Right forelimb (tissue), 1 donor: ENCODE results near the gene DYNC2LI1.

Source experiments
- DNase-seq: peaks from one replicate; pipeline ENCODE4 v3.0.0-alpha.2; 2018

DYNC2LI1 gene

DNA sequence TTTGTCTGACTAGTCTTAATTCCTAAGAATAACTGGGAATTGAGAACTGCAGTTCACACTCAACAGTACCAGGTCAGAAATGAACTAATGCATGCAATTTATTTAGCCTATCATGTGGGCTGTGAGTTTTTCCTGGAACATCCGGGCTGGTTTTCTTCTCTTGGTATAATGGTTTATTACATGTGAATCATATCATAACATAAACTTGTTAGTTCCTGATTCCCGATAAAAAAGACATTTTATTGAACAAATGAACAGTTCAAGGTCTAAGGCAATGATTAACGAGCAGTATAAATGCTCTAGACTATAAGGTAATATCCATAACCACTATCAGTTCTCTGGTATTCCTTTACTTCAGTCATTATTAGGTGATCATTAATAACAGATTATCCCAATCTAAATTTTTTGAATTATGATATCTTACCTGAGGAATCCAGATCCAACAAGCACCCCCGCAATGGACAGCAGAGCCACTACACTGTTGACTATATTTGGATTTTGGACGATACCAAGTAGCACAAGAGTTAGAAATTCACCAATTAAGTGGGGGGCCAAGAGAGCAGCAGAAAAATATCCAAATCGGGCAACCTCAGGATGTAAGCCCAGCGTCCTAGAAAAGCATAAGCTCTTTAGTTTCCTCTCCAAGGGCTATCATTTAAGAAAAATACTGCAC, 45.8 kb downstream of the DYNC2LI1 start:
- no peak for DNase-seq

DNA sequence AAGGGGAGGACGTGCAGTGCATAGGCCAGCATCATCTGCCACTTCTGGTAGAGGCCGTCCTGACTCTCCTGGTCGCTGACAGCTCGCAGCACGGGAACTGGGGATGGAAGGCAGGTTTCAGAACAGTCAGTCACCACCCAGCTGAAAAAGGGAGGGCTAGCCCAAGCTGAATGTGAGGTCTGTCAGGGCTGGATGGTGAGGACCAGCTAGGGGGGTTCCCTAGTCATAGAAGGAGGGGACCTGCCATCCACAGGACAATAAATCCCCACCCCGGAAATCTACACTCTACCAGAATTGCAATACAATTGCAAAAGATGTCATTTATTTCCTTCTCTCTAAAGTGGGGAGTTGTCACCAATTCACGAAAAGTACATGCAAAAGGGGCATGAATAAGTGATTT, 49.0 kb downstream of the DYNC2LI1 start:
- DNase-seq: no peak

DNA sequence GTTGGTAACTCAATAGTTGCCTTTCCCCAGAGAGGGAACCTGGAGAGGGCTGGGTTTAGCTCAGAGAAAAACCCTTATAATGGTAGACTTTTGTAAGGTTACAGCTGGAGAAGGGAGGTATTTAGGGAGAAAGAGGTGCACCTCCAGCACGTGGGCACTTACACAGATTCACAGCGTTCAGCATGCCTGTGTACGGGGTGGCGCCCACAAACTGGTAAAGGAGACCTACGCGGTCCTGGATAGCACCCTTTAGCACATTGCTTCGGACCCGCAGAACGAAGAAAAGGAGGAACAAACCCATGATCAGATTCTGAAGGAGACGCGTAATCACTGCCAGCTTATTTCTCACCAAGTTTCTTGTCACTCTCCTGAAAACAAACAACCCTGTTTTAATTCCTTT, 49.9 kb downstream of the DYNC2LI1 start:
- no peak for DNase-seq

DNA sequence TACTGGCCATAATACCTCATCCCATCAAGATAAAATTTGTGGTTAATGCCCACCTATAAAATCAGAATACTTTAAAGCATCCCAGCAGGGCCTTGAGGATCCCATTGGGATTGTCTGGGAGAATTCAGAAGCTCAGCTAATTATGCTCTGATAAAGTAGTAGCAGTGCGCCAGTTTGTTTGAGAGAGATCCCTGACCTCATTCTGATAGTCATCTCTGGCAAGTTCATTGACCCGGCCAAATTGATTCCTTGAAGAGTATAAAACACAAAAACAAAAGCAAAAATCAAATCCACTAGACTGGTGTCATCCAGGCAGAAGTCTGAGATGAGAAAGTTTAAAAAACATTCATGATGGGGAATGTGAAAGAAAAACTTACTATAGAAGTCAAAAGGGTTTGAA, 50.7 kb downstream of the DYNC2LI1 start:
- no peak for DNase-seq

DNA sequence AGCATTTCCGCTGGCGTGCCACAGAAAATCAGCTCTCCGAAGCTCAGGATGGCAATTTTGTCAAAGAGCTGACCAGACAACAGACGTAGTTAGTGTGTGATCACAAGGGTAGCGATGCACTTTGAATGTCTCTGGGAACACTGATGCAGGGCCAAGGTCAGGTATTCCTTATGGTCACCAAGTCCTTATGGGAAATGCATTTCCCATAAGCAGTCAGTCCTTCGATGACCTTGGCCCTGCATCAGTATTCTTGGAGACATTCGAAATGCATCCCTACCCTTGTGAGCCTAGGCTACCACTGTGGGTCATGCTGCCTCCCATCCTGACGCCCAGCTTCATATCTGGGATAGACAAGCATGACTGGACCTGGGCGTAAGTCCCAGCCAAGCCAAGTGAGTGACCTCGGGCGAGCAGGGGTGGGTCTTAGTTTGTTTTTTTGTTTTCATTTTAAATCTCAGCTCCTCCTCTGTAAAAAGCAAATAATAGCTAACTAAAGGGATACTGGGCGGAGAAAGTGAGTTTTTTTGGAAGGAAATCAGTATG, 51.2 kb downstream of the DYNC2LI1 start:
- no peak for DNase-seq

DNA sequence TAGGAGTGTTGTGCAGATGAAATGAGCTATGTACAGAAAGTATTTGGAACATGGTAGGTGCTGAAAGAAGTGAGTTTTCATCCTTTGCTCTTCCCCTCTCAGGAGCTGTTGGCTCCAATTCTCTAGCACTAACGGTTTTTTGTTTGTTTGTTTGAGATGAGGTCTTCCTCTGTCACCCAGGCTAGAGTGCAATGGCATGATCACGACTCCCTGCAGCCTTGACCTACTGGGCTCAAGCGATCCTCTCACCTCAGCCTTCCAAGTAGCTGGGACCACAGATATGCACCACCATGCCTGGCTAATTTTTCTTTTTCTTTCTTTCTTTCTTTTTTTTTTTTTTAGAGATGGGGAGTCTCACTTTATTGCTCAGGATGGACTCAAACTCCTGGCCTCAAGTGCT, 52.0 kb downstream of the DYNC2LI1 start:
- no peak for DNase-seq

DNA sequence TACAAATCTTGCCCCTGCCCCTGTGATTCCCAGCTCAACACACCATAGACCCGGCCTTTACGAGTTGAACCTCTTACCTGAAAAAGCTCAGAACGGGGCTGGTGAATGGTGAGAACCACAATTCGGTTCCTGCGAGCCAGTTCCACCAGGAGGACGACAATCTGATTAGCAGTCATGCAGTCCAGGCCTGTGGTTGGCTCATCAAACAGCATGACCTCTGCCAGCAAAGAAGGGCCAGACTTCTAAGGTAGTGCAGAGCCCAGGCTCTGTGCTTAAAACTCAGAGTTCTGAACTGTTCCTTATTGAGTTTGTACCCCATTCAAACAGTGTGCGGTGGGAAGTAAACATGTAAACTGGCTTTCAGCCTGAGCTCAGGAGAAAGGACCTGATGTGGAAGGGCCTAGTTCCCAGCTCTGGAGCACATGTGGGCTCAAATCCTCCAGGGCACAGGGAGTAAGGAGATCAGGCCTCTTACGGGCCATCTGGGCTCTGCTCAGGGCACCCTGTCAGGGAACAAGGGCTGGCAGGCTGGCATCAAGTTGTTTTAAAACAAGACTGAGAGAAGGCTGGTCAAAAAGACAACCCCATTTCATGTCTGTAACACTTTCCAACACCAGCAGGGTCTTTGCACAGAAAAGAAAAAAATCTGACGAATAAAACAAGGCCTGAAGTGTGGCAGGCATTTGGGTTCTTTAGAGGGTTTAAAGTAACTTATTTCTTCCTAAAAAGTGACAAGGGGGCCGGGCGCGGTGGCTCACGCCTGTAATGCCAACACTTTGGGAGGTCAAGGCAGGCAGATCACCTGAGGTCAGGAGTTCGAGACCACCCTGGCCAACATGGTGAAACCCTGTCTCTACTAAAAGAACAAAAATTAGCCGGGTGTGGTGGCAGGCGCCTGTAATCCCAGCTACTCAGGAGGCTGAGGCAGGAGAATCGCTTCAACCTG, 52.7 kb downstream of the DYNC2LI1 start:
- no peak for DNase-seq

DNA sequence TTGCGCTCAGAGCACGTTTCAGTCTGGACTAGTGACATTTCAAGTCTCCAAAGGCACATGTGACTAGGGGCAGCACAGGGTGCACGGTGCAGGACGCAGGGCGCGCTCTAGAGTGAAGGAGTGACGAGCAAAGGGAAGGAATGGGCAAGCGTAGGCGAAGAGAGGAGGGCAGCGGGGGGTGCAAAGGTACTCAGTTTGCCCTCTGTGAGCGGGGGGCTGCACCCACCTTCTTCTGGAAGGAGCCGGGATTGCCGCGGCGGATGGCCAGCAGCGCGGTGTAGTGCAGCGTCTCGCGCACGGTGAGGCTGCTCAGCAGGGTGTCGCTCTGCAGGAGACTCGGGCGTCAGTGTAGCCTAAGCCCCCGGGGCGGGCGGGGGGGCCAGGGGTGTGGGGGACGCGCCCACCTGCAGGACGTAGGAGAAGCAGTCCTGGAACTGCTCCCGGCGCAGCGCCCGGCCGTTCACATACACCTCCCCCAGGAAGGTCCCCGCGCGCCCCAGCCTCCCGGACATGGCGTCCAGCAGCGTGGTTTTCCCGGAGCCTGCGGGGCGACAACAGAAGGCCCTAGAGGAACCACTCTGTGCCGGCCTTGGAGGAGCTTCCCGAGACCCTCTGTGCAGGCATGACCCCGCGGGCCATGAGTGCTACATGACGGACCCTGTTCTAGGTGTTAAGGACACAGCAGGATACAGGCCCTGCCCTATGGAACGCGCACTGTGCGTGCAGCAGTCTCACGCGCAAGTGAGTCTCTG, 57.9 kb downstream of the DYNC2LI1 start:
- peak; percentile 51 for DNase-seq

DNA sequence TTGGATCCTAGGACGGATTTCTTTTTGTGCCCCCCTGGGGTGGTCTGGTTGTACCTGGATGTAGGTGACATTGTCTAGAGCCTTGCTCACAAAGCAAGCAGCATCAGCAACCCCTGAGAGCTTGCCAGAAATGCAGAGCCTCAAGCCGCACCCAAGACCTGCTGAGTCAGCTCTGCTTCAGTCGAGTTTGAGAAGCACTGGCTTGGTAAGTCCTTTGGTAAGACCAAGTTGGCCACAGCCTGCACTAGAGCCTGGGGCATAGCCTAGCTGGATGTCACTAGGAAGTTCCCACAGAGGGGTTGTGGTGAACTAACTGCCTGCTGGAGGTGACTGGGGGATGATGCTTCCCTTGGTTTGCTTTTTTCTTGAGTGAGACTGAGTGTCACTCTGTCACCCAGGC, 58.6 kb downstream of the DYNC2LI1 start:
- no peak for DNase-seq

DNA sequence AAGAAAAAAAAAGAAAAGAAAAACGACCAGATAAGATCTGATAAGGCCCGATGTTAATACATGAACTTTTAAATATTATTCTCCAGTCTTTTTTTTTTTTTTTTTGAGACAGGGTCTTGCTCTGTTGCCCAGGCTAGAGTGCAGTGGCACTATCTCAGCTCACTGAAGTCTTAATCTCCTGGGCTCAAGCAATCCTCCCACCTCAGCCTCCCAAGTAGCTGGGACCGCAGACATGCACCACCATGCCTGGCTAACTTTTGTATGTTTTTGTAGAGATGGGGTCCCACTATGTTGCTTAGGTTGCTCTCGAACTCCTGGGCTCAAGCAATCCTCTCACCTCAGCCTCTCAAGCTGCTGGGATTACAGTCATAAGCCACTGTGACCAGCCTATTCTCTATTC, 63.2 kb downstream of the DYNC2LI1 start:
- no peak for DNase-seq

DNA sequence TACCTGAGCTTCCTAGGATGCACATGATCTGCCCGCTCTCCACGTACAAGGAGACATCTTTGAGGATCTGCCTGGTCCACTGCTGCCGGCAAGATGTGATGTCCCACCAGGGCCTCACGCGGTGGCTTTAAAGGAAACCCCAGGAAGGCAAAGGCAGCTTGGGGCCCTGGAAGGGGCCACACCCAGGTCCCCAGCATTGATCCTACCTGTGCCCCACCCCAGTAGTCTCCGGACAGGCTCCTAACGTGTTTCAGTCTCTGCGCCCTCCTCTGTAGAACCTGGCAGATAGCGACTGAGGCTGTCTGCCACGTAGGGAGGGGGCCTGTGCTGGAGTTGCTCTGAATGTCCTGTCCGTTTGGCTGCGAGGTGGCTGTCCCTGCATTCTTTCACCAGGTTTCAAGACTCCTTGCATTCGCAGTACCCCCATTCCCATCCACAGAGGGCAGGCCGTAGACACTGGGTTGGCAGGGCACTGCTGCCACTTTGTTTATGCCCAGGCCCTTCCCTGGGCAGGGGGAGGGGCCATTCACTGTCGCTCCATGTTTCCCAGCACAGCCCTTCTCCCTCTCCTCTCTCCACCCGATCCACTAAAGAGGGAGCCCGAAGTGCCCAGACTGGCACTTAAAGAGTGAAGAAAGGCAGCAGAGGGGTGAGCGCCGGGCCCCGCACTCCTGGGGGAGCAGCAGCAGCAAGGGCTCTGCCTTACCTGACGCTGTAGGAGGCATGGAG, 64.2 kb downstream of the DYNC2LI1 start:
- no peak for DNase-seq

DNA sequence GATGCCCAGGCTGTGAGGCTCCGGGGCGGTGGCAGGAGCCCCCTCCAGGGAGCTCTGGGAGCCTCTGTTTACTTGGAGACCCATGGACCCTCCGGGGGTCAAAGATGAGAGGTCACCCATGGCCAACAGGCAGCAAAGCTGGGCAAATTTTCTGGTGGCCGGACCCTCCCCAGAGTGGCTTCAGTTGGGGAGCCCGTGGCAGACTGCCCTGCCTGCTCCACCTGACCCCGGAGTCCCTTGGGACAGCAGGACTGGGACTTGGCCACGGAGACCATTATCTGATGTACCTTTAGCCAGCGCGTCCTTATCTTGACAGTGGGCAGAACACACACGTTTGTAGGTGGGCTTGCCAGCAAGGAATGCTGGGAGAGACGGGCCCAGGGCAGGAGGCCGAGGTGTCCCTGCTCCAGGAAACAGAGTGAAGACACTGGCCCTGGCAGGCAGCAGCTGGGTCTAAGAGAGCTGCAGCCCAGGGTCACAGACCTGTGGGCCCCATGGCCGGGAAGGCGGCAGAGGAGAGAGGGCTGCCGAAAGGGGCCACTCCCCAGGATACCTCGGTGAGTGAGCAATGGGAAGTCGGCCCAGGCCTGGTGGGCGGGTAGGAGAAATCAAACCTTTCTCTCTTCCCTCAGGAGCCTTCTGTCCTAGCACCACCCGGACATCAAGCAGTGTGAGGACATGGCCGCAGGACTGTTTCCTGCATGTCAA, 64.9 kb downstream of the DYNC2LI1 start, which contains the start of the genes ABCG5 and ABCG8:
TSS of gene ABCG5 (minus strand) at position 280 of the 708 bp plus-strand sequence. CDS start at position 120, 160 bp downstream.
TSS of gene ABCG8 (plus strand) at position 412 of the 708 bp plus-strand sequence. CDS start at position 495, 83 bp downstream.
- no peak for DNase-seq

DNA sequence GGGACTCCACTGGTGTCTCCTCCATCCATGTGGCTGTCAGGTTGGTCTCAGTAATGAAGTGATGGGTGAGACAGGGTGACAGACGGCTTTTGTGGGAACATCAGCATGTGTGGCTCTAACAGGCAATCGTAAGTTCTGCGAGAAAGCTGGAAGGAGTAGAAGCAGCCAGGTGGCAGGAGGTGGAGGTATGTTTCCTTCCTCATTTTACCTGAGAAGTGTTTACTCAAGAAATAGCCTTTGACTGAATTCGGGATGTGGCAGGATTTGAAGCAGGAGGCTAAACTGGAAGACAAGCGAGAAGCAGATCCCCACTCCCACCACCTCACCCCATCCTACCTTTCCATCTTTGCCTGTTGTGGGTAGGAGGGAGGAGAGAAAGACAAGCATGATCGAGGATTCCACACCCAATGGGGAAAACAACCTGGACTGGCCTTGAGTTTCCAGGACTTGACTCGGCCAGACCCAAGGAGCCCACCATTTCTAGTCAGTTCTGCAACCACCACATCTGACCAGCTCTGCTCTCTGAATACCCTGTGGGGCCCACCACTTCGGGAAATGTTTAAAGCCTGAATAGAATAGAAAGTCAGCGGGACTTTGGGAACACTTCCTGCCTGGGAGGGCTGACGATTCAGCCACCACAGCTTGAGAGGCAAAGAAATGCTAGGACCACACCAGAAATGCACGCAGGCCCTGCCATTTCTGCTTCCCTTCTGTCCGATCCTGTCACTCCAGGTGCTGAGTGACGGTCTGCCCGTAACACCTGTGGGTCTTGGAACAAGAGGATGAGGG, 66.1 kb downstream of the DYNC2LI1 start:
- DNase-seq: no peak

DNA sequence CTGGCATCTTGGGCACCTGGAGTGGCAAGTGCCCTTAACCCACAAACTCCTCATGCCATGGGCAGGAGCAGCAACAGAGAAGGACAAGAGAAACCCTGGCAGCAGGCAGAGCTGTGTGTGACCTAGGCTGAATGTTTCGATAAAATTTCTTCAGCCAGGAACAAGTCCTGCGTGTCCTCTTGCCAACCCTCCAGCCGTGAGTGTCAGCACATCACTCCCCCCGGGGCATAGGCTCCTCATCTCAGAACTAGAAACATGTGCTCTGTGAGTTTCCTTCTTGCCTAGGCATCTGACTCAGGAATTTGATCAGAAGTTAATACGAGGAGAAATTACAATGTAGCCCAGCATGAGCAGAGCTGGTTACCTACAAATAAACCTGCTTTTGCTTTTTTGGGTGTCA, 67.1 kb downstream of the DYNC2LI1 start:
- no peak for DNase-seq

DNA sequence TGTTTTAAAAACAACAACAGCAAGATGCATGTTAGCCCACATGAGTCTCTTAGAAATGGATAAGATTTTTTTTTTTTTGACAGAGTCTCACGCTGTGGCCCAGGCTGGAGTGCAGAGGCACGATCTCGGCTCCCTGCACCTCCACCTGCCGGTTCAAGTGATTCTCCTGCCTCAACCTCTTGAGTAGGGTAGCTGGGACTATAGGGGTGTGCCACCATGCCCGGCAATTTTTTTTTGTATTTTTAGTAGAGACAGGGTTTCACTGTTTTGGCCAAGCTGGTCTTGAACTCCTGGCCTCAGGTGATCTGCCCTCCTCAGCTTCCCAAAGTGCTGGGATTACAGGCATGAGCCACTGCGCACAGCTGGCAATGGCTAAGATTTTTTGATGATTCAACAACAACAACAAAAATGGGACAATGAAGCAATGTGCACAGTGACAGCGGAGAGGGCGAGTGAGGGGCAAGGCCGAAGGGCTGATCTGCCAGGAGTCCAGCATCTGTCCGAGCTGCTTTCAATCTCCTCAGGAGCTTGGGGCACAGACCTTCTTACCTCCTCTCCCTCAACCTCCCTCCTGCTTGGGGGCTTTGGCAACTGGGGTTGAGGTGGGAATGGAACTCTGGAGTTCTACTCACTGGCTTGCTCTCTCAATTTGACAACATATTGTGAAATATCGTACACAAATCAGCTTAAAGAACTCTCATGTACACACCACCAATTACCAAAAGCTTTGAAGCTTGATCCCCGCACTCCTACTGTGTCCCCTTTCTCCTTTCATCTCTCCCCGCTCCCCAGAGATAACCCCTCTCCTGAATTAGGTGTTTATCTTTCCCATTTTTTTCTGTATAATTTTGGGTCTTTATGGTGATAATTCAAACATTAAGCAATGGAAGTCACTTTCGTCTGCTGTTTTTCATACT, 68.4 kb downstream of the DYNC2LI1 start:
- DNase-seq: no peak

DNA sequence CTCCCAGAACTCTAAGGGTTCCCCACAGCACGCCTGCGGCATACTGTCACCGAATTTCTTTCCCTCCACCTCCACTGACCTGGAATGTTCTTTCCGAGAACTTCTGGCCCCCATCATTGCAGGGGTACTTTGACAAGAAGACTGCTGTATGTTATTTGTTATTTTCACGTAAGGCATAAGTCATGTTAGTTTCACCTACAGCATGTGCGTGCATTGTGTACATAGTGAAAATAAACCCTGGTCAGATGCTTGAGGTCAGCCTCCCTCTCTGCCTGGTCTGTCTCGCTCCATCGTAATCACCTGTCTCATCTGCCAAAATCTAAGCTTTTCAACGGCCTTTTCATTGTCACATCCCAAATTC, 69.0 kb downstream of the DYNC2LI1 start:
- DNase-seq: no peak

DNA sequence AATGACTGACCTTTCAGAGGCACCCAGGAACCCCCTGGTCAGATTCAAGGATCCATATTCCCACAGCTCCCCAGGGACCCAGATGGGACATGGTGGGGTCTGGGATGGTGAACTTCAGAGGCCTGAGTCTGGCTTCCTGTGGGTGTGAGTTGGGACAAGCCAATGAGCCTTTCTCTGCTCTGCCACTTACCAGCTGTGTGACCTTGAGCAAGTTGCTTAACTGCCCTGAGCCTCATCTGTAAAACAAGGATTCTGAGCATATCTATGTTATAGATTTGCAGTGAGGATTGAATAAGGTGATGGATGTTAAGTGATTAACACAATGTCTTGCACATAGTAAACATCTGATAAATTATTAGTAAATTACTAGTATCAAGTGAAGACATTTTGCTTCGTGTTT, 71.3 kb downstream of the DYNC2LI1 start:
- DNase-seq: no peak

DNA sequence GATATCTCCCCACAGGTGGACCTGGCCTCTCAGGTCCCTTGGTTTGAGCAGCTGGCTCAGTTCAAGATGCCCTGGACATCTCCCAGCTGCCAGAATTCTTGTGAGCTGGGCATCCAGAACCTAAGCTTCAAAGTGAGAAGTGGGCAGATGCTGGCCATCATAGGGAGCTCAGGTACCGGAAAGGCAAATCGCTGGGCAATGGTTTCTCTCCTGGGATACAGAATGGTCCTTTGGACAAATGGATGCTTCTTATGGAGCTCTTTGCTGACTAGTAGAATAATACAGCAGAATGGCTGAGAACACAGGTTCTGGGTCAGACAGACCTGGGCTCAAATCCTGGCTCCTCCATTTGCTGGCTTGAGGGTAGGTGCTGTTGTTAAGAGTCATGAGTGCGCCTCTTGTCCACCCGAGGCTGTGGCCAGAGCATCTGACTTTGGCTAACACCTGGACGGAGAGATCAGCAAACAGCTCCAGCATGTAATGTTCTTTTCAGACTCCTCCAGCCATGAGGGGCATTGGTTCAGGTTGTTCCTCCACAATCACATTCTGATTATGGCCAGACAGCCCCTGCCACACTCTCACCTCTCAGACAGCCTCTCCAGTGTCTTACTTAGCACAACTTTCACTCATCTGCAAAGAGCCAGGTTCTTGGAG, 72.4 kb downstream of the DYNC2LI1 start:
- no peak for DNase-seq

DNA sequence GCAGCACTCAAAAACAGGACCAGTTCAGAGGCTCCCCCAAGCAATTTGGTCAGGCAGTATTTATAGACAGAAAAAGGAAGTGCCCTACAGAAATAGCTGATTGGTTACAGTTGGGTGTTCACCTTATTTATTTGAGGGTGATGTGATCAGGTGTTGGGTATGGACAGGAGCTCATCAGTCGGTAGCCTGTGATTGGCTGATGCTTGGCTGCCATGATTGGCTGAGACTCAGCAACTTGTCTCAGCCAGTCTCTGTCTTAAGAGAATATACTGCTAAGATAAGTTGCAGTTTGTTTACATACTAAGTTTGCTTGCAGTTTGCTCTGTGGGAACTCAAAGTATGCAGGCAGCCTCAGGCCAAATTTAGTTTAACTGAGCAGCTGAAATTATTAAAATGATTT, 74.4 kb downstream of the DYNC2LI1 start:
- no peak for DNase-seq
